GM18520 (cell line): ENCODE results near the gene TAOK1.

Experiments used
- ATAC-seq: cut with Tn5 transposase; IDR thresholded peaks from one replicate; pipeline ENCODE4 v1.9.1; 2021; ENCODE audit not compliant: unreplicated experiment

Gene TAOK1

GRCh38 chr17:29568331-29569244, 178.4 kb downstream of the TAOK1 start, which contains the start of gene TP53I13:
Gene TP53I13, plus strand, starts transcription at chr17:29568701. Its CDS starts 58 bp downstream, at chr17:29568759.
- ATAC-seq: peak; percentile 27

GRCh38 chr17:29569245-29569950, 179.2 kb downstream of the TAOK1 start:
- ATAC-seq: no peak

GRCh38 chr17:29570521-29570920, 180.4 kb downstream of the TAOK1 start:
- ATAC-seq: no peak

- ATAC-seq: no peak
These were observed 181.3 kb downstream of the TAOK1 start for GRCh38 chr17:29571486-29571882.

GRCh38 chr17:29571883-29572681, 181.9 kb downstream of the TAOK1 start:
- no peak for ATAC-seq

- no peak for ATAC-seq
These were observed 182.8 kb downstream of the TAOK1 start for GRCh38 chr17:29572691-29573557.

GRCh38 chr17:29573558-29573869, 183.4 kb downstream of the TAOK1 start:
- ATAC-seq: no peak

- no peak for ATAC-seq
These were observed 183.9 kb downstream of the TAOK1 start for GRCh38 chr17:29573871-29574731.

- ATAC-seq: no peak
These were observed 184.8 kb downstream of the TAOK1 start for GRCh38 chr17:29574732-29575510.

GRCh38 chr17:29575511-29576213, 185.5 kb downstream of the TAOK1 start:
- no peak for ATAC-seq

GRCh38 chr17:29576214-29577000, 186.2 kb downstream of the TAOK1 start:
- ATAC-seq: no peak

GRCh38 chr17:29577001-29577370, 186.8 kb downstream of the TAOK1 start:
- ATAC-seq: no peak

- ATAC-seq: no peak
These were observed 187.4 kb downstream of the TAOK1 start for GRCh38 chr17:29577385-29578211.

GRCh38 chr17:29578626-29579485, 188.7 kb downstream of the TAOK1 start:
- ATAC-seq: no peak
